GM10248 (cell line): ENCODE data around the gene RSPH1.

ENCODE experiments used
- CTCF ChIA-PET: fragments of 300-600 bp; sonication (Branson Sonifier 250); formaldehyde crosslinking; extraction: SDS; loops from one replicate; lab custom pipeline; 2021; ENCODE audit warnings: antibody characterized with exemption; lab: Yijun Ruan, JAX
- POLR2A ChIA-PET: fragments of 350-650 bp; sonication (Branson Sonifier 250); formaldehyde crosslinking; extraction: SDS; loops from one replicate; lab custom pipeline; 2020; ENCODE audit warnings: antibody characterized with exemption; lab: Yijun Ruan, JAX
- DNase-seq: peaks from one replicate; pipeline ENCODE4 v3.0.0; 2012; ENCODE audit errors: extremely low spot score
- CTCF ChIP-seq: IDR thresholded peaks from 2 replicates; pipeline ENCODE4 v1.5.1; 2012; ENCODE audit warnings: mild to moderate bottlenecking, low read depth; ENCODE audit errors: extremely low read depth, missing control alignments, control extremely low read depth

Gene RSPH1

GRCh38 chr21:42495027-42495426, 997 bp downstream of the RSPH1 start:
- no peak for DNase-seq
- TF ChIP-seq CTCF: no peak
- ChIA-PET CTCF (interaction anchor here (1.0 to 1.6 kb wide), 6 partner anchors 10 to 236 kb away, joined by 3 to 5 read pairs (median 4); no protein-coding TSS in a partner anchor), POLR2A (interaction anchor here (0.5 kb wide), 1 partner anchor 45 kb away, joined by 3 read pairs; no protein-coding TSS in a partner anchor)

- ChIA-PET POLR2A (no interaction called here), CTCF (interaction anchor here (0.9 kb wide), 1 partner anchor 12 kb away, joined by 3 read pairs; no protein-coding TSS in a partner anchor)
- no peak for DNase-seq
- TF ChIP-seq CTCF: no peak
Observed at GRCh38 chr21:42493109-42494060, 2.6 kb downstream of the RSPH1 start.

GRCh38 chr21:42492201-42492600, 3.8 kb downstream of the RSPH1 start:
- ChIA-PET CTCF (interaction anchor here (0.9 kb wide), 1 partner anchor 11 kb away, joined by 3 read pairs; no protein-coding TSS in a partner anchor), POLR2A (no interaction called here)
- no peak for DNase-seq
- no peak for TF ChIP-seq CTCF

GRCh38 chr21:42491328-42491727, 4.7 kb downstream of the RSPH1 start:
- DNase-seq: no peak
- TF ChIP-seq CTCF: no peak
- CTCF ChIA-PET: no interaction called here
- POLR2A ChIA-PET: no interaction called here

GRCh38 chr21:42490720-42491119, 5.3 kb downstream of the RSPH1 start:
- TF ChIP-seq CTCF: no peak
- no peak for DNase-seq
- ChIA-PET POLR2A (no interaction called here), CTCF (interaction anchor here (0.7 kb wide), 1 partner anchor 32 kb away, joined by 3 read pairs; no protein-coding TSS in a partner anchor)

GRCh38 chr21:42489991-42490390, 6.0 kb downstream of the RSPH1 start:
- POLR2A ChIA-PET: no interaction called here
- no peak for TF ChIP-seq CTCF
- CTCF ChIA-PET: interaction anchor here (0.7 kb wide), 1 partner anchor 31 kb away, joined by 3 read pairs; no protein-coding TSS in a partner anchor
- DNase-seq: no peak
